Gastrocnemius medialis (tissue), 4 donors: Measurements from ENCODE around the gene C17orf100. TPM values are rescaled to one million over a fixed set of nuclear protein-coding genes. Genes with fewer than 3 reads are reported as not detected.
"Not testable (repeated sequence)": the region's sequence is repeated elsewhere in the genome, so short reads cannot be mapped to it uniquely, and the experiment has no call there.

Source experiments
- ATAC-seq, 2 donors: fragments of 150-250 bp; one replicate each; pipeline ENCODE4 v1.9.1; 2016
- DNase-seq, 2 donors: peaks; one replicate each; pipeline ENCODE4 v3.0.0-alpha.2; 2019
- H3K27ac ChIP-seq, 4 donors: fragments of 200-600 bp; sonication (generic); 1 replicate in 1 of 4; 2 replicates in 3 of 4; pipeline ENCODE4 v1.5.1; 2016 to 2018; ENCODE audit warnings: mild to moderate bottlenecking in 2 of 4, moderate library complexity in 1 of 4
- H3K27me3 ChIP-seq, 3 donors: fragments of 200-600 bp; sonication (generic) in 2 of 3; 1 replicate in 1 of 3; 2 replicates in 2 of 3; pipeline versions ENCODE4 v1.5.1 to v1.6.0; 2016 to 2019; ENCODE audit warnings: mild to moderate bottlenecking in 1 of 3, moderate library complexity in 1 of 3
- H3K36me3 ChIP-seq, 2 donors: fragments of 200-600 bp; sonication (generic) in 1 of 2; one replicate each; pipeline ENCODE4 v1.5.1; 2017 to 2018
- H3K4me1 ChIP-seq, 2 donors: fragments of 200-600 bp; sonication (generic) in 1 of 2; one replicate each; pipeline ENCODE4 v1.5.1; 2016 to 2017; ENCODE audit warnings: mild to moderate bottlenecking in 2 of 2
- H3K4me3 ChIP-seq, 4 donors: fragments of 200-600 bp; sonication (generic) in 3 of 4; 1 replicate in 1 of 4; 2 replicates in 3 of 4; pipeline ENCODE4 v1.5.1; 2016 to 2019; ENCODE audit warnings: mild to moderate bottlenecking in 2 of 4
- H3K9me3 ChIP-seq, 3 donors: fragments of 200-600 bp; sonication (generic) in 2 of 3; 1 replicate in 1 of 3; 2 replicates in 2 of 3; pipeline ENCODE4 v1.5.1; 2016 to 2019
- CTCF ChIP-seq, 5 experiments: fragments of 450-650 bp in 3 of 5; fragments of 200-600 bp in 2 of 5; sonication (generic) in 2 of 5; IDR thresholded peaks in 4 of 5; conservative IDR thresholded peaks in 1 of 5; 1 replicate in 4 of 5; 2 replicates in 1 of 5; pipeline ENCODE4 v1.5.1; 2016 to 2019; ENCODE audit warnings: antibody characterized with exemption in 5 of 5, mild to moderate bottlenecking in 3 of 5, moderate library complexity in 3 of 5
- POLR2A ChIP-seq, 2 donors: fragments of 450-650 bp; IDR thresholded peaks; one replicate each; pipeline ENCODE4 v1.6.1; 2017; ENCODE audit warnings: antibody characterized with exemption in 2 of 2, mild to moderate bottlenecking in 2 of 2, moderate library complexity in 2 of 2
- in situ Hi-C, 4 donors: fragments of 200-750 bp; cut with MboI; loops; one replicate each; pipeline versions ENCODE4 v1.15.0 to v1.8.0; 2017; ENCODE audit warnings: low sequenced_read_pairs in 4 of 4
- intact Hi-C: fragments of 100-400 bp; cut with DNase I; formaldehyde crosslinking; loops from one replicate; pipeline ENCODE4 v1.15.1; 2023; ENCODE audit warnings: low total_unique reads
- total RNA-seq, 4 donors: library from RNA; depleted of rRNA; stranded (reverse); fragments of >200 nt; gene quantifications; one replicate each; pipeline versions ENCODE4 v1.1.0 to v1.2.3, GENCODE V29; 2016

C17orf100 gene
- total RNA-seq, 4 donors from 2014 or later: 0.27 TPM; not detected in 3

DNA sequence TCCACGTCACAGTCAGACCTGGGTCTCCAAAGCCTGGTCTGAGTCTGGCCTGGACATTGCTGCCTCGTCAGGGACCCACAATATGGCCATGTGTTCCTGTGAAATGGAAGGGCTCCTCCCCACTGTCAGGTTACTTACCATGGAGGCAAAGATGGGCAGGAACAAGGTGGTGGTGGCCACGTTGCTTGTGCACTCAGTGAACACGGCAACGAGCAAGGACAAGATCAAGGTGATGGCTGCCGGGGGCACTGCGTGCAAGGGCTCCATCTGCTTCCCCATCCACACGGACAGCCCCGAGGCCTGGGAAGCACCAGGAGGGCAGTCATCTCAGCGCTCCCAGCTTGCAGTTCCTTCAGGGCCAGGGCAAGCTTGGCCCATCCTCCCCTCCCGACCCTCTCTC, 39.1 kb downstream of the C17orf100 start:
- H3K9me3 ChIP-seq: no peaks in the 10 kb centered on the region
- in situ Hi-C loops: loop anchor here in 2 of 4 donors (25.0 kb wide), 2 partner anchors 97 to 147 kb away; partner anchors contain the start of genes FBXO39 (in 1 of the 2) and TEKT1 (in 1 of the 2)
- intact Hi-C loops: no loop called here
- DNase-seq: no peak
- H3K36me3 ChIP-seq: no peaks in the 10 kb centered on the region
- no peak overlapping the region for H3K27ac ChIP-seq
- no peaks in the 10 kb centered on the region for H3K27me3 ChIP-seq
- ATAC-seq: no peak
- no peak overlapping the region for H3K4me3 ChIP-seq
- no peaks in the 10 kb centered on the region for H3K4me1 ChIP-seq
- TF ChIP-seq CTCF (IDR thresholded peaks at IDR 0.05 in 4 of 5, conservative IDR thresholded peaks at IDR 0.05 in 1 of 5) (no peak), POLR2A (IDR thresholded peaks at IDR 0.05) (no peak)

DNA sequence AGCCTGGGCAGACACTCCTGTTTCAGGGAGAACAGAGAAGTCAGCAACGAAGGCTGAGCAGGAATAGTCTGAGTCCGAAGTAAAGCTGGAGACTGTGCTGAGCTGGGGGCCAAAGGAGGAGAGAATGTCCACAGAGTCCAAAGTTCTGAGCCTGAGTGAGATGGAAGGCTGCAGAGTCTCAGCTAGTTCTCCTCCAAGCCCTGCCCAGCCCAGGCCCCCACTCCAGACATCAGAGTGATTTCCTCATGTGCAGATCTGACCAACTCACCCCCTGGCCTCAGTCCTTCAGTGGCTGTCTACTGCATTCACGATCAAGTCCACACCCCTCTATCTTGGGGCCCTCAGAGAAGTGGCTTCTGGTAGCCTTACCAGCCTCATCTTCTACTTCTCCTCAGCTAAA, 40.0 kb downstream of the C17orf100 start:
- in situ Hi-C loops (loop anchor here in 2 of 4 donors (25.0 kb wide), 2 partner anchors 96 to 146 kb away; partner anchors contain the start of genes FBXO39 (in 1 of the 2) and TEKT1 (in 1 of the 2)), intact Hi-C loops (no loop called here)
- H3K9me3 ChIP-seq: no peaks in the 10 kb centered on the region
- H3K4me1 ChIP-seq: no peaks in the 10 kb centered on the region
- ATAC-seq (no peak), DNase-seq (no peak)
- TF ChIP-seq POLR2A (IDR thresholded peaks at IDR 0.05): no peak
- TF ChIP-seq CTCF (IDR thresholded peaks at IDR 0.05 in 4 of 5, conservative IDR thresholded peaks at IDR 0.05 in 1 of 5): no peak
- H3K27ac ChIP-seq: no peak overlapping the region
- H3K4me3 ChIP-seq: no peak overlapping the region
- H3K36me3 ChIP-seq: no peaks in the 10 kb centered on the region
- no peaks in the 10 kb centered on the region for H3K27me3 ChIP-seq

- DNase-seq, ATAC-seq, H3K4me1 ChIP-seq, H3K36me3 ChIP-seq, intact Hi-C loops, H3K9me3 ChIP-seq, H3K27me3 ChIP-seq, H3K27ac ChIP-seq, H3K4me3 ChIP-seq: not testable (repeated sequence)
- in situ Hi-C loops: loop anchor here in 2 of 4 donors (25.0 kb wide), 2 partner anchors 95 to 145 kb away; partner anchors contain the start of genes FBXO39 (in 1 of the 2) and TEKT1 (in 1 of the 2)
These were observed 40.4 kb downstream of the C17orf100 start for GRCh38 chr17:6691958-6692357.

DNA sequence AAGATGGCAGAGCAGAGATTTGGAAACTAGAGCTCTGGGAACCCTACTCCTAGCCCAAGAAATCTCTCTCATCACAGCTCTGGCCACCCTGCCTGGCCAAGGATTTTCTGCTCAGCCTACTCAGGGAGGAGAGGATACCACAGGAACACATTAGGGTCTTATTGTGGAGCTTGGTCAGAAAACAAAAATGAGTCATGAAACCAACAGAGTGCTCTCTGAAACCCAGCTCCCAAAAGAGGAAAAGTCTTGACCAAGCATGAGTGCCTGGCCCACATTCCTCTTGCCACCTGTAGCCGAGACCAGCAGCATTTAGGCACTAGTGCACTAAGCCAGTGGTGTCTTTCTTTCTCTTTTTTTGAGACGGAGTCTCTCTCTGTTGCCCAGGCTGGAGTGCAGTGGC, 43.5 kb downstream of the C17orf100 start:
- H3K4me3 ChIP-seq: no peak overlapping the region
- ATAC-seq (no peak), DNase-seq (no peak)
- no peaks in the 10 kb centered on the region for H3K36me3 ChIP-seq
- intact Hi-C loops (no loop called here), in situ Hi-C loops (loop anchor here in 2 of 4 donors (25.0 kb wide), 2 partner anchors 92 to 142 kb away; partner anchors contain the start of genes FBXO39 (in 1 of the 2) and TEKT1 (in 1 of the 2))
- H3K27me3 ChIP-seq: no peaks in the 10 kb centered on the region
- no peak overlapping the region for H3K27ac ChIP-seq
- H3K9me3 ChIP-seq: no peaks in the 10 kb centered on the region
- H3K4me1 ChIP-seq: no peaks in the 10 kb centered on the region
- TF ChIP-seq POLR2A (IDR thresholded peaks at IDR 0.05): no peak
- TF ChIP-seq CTCF (IDR thresholded peaks at IDR 0.05 in 4 of 5, conservative IDR thresholded peaks at IDR 0.05 in 1 of 5): no peak

DNA sequence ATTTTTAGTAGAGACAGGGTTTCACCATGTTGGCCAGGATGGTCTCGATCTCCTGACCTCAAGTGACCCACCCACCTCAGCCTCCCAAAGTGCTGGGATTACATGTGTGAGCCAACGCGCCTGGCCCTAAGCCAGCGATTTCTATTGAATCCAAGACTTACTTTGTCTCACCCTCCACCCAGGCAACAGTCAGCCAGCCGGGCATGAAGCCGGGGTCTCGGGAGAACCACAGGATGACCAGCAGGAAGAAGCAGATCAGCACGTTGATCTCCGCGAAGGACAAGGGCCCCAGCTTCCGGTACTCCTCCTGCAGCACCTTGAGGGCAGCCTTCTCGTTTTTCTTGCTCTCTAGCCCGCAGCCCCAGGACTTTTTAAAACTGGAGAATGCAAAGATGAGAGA, 44.0 kb downstream of the C17orf100 start:
- Histone ChIP-seq H3K27me3 (no peaks in the 10 kb centered on the region), H3K9me3 (no peaks in the 10 kb centered on the region), H3K4me1 (no peaks in the 10 kb centered on the region), H3K36me3 (no peaks in the 10 kb centered on the region), H3K27ac (no peak overlapping the region), H3K4me3 (no peak overlapping the region)
- in situ Hi-C loops (loop anchor here in 2 of 4 donors (25.0 kb wide), 2 partner anchors 92 to 142 kb away; partner anchors contain the start of genes FBXO39 (in 1 of the 2) and TEKT1 (in 1 of the 2)), intact Hi-C loops (no loop called here)
- TF ChIP-seq CTCF (IDR thresholded peaks at IDR 0.05 in 4 of 5, conservative IDR thresholded peaks at IDR 0.05 in 1 of 5) (no peak), POLR2A (IDR thresholded peaks at IDR 0.05) (no peak)
- DNase-seq (no peak), ATAC-seq (no peak)
